Stimulated activated CD4-positive, alpha-beta T cell treated with anti-CD3 and anti-CD28 coated beads, TNF-alpha, amount 100 ng/mL, for 48 hours (primary cell): ENCODE data around the gene TMEM89.

Experiments used
- DNase-seq, 3 donors: peaks; one replicate each; pipeline ENCODE4 v3.0.0-alpha.2; 2020; ENCODE audit warnings: low read depth in 3 of 3

The TMEM89 gene

DNA sequence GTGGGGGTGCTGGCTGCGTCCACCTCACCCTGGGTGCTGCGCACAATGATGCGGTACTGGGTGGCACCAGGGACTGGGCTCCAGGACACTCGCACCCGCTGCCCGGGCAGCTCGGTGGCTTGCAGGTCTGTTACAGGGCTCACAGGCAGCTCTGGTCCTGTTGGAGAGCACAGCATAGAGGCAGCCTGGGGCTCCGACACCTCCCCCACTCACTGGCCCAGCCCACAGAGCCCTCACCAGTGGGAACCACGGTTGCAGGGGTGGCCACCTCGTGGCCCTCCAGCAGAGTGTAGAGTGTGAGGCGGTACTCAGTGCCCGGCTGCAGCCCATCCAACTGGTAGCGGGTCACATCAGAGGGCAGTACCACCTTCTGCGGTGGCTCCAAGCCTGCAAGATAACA lies 30.1 kb downstream of the TMEM89 start:
- no peak for DNase-seq

- no peak for DNase-seq
Measured at GRCh38 chr3:48588230-48588629, 33.3 kb downstream of the TMEM89 start.

DNA sequence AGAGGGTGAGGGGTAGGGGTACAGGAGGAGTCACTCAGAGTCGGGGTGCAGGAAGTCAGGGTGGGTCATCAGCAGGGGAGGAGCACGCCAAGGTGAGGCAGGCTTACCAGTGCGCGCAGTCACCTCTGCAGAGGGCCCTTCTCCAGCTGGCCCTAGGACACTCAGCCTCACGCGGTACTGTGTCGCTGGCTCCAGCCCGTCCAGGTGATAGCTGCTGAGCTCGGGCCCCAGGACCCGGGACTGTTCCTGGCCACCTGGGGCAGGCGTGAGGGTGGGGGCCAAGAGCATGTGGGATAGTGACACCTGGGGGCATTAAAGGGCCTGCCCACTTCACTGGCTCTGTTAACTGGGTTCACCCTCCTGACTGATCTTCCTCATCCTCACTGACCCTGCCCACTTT lies 33.9 kb downstream of the TMEM89 start:
- DNase-seq, result no peak

GRCh38 chr3:48585411-48585810 lies 36.2 kb downstream of the TMEM89 start:
- DNase-seq, result no peak

DNA sequence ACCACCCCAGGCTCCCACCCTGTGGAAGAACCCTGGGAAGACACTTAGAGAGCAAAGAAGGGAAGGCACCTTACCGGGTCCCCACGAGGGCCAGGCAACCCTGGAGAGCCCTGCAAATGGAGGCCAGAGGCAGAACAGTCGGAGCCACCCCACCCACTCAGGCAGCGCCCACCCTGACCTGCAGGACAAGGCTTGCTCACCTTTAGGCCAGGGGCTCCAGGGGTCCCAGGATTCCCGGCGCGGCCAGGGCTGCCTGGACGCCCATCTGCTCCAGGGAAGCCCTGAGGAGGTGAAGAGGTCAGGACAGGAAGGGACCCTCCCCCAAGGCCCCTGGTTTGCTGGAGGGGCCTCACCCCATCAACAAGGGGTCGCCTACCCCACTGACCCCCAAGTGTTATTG lies 36.7 kb downstream of the TMEM89 start:
- no peak for DNase-seq

- no peak for DNase-seq
Measured at GRCh38 chr3:48581621-48582481, 39.7 kb downstream of the TMEM89 start.

- no peak for DNase-seq
Measured at GRCh38 chr3:48576647-48577046, 44.9 kb downstream of the TMEM89 start.

DNA sequence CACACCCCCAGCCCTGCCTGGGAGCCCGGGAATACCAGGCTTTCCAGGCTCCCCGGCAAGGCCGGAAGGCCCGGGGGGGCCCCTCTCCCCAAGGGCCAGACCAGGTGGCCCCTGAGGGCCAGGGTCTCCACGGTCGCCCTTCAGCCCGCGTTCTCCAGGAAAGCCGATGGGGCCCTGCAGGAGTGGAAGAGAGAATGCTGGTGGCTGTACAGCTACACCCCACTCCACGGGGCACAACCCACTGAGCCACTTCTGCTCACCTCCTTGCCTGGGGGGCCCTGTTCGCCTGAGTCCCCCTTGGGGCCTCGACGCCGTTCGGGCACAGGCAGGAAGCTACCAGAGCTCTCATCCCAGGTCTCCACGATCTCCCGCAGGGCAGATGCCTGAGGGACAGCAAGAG lies 46.2 kb downstream of the TMEM89 start:
- no peak for DNase-seq

- DNase-seq, result no peak
Measured at GRCh38 chr3:48573973-48574585, 47.5 kb downstream of the TMEM89 start.

- no peak for DNase-seq
Measured at GRCh38 chr3:48572517-48572916, 49.1 kb downstream of the TMEM89 start.

- DNase-seq, result no peak
Measured at GRCh38 chr3:48571938-48572337, 49.6 kb downstream of the TMEM89 start.
